NT2/D1 (cell line): ENCODE data around the gene PLD4.
"Not testable (repeated sequence)": the region's sequence is repeated elsewhere in the genome, so short reads cannot be mapped to it uniquely, and the experiment has no call there.

ENCODE experiments used
- DNase-seq: peaks from one replicate; pipeline ENCODE4 v3.0.0-alpha.2; 2011; ENCODE audit warnings: low read depth, low spot score
- H3K27me3 ChIP-seq: 2 replicates; pipeline ENCODE4 v1.6.0; 2011; ENCODE audit warnings: mild to moderate bottlenecking; ENCODE audit not compliant: insufficient read length, insufficient read depth
- H3K36me3 ChIP-seq: 2 replicates; pipeline ENCODE4 v1.6.1; 2011; ENCODE audit warnings: mild to moderate bottlenecking, low read length, mixed read lengths; ENCODE audit not compliant: insufficient read depth, insufficient read length
- H3K4me1 ChIP-seq: 2 replicates; pipeline ENCODE4 v1.5.1; 2011; ENCODE audit not compliant: insufficient read depth, insufficient read length
- H3K4me3 ChIP-seq: 2 replicates; pipeline ENCODE4 v1.5.1; 2011; ENCODE audit warnings: low read depth; ENCODE audit not compliant: insufficient read length
- H3K9ac ChIP-seq: 2 replicates; pipeline ENCODE4 v1.6.0; 2011; ENCODE audit warnings: low read depth; ENCODE audit not compliant: insufficient read length
- H3K9me3 ChIP-seq: 2 replicates; pipeline ENCODE4 v1.5.1; 2011; ENCODE audit warnings: mild to moderate bottlenecking, low read length; ENCODE audit not compliant: insufficient read depth
- SUZ12 ChIP-seq: IDR thresholded peaks from 2 replicates; pipeline ENCODE4 v1.6.1; 2011; ENCODE audit not compliant: insufficient read length, insufficient read depth; ENCODE audit errors: extremely low read depth
- YY1 ChIP-seq: IDR thresholded peaks from 2 replicates; pipeline ENCODE4 v1.6.1; 2011; ENCODE audit not compliant: insufficient read length, insufficient read depth
- ZNF274 ChIP-seq: IDR thresholded peaks from 2 replicates; pipeline ENCODE4 v1.6.1; 2011; ENCODE audit warnings: mild to moderate bottlenecking, low read depth, low read length

PLD4 gene

DNA sequence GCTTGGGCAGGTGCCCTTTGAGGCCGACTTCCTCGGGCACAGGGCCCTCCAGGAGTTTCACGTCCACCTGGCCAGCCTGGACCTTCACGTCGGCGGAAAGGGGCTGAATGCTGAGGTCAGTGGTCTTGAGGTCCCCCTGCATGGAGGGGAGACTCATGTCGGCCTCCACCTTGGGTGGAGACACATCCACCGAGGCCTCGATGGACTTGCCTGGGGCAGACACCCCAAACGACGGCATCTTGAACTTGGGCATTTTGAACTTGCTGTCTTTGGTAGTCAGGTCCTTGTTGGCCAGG, 24.0 kb downstream of the PLD4 start:
- Histone ChIP-seq H3K9ac (no peak overlapping the region), H3K4me3 (no peak overlapping the region), H3K4me1 (no peaks in the 10 kb centered on the region), H3K27me3 (no peaks in the 10 kb centered on the region), H3K9me3 (no peaks in the 10 kb centered on the region), H3K36me3 (peaks cover 8% of the 10 kb centered on the region)
- no peak for DNase-seq
- TF ChIP-seq YY1 (no peak), SUZ12 (no peak)

DNA sequence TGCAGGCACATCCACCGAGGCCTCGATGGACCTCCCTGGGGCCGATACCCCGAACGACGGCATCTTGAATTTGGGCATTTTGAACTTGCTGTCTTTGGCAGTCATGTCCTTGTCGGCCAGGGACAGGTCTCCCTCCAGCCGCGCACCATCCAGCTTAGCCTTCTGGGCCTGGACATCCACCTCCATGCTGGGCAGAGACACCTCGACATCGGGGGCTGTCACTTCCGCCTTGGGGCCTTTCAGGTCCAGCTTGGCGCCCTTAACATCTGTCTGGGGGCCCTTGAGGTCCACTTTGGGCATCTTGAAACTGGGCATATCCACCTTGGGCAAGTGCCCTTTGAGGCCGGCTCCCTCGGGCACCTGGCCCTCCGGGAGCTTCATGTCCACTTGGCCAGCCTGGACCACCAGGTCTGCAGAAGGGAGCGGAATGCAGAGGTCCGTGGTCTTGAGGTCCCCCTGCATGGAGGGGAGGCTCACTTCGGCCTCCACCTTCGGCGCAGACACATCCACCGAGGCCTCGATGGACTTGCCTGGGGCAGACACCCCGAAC, 24.8 kb downstream of the PLD4 start:
- H3K4me3 ChIP-seq, H3K4me1 ChIP-seq, H3K27me3 ChIP-seq, H3K9me3 ChIP-seq, H3K9ac ChIP-seq, DNase-seq: not testable (repeated sequence)
- H3K36me3 ChIP-seq = peaks cover 13% of the 10 kb centered on the region

GRCh38 chr14:104950021-104950420, 25.3 kb downstream of the PLD4 start:
- no peaks in the 10 kb centered on the region for H3K9me3 ChIP-seq
- H3K4me1 ChIP-seq = no peaks in the 10 kb centered on the region
- no peaks in the 10 kb centered on the region for H3K27me3 ChIP-seq
- H3K9ac ChIP-seq = no peak overlapping the region
- TF ChIP-seq YY1 (no peak), ZNF274 (no peak), SUZ12 (no peak)
- no peak for DNase-seq
- peaks cover 19% of the 10 kb centered on the region for H3K36me3 ChIP-seq
- H3K4me3 ChIP-seq = no peak overlapping the region

DNA sequence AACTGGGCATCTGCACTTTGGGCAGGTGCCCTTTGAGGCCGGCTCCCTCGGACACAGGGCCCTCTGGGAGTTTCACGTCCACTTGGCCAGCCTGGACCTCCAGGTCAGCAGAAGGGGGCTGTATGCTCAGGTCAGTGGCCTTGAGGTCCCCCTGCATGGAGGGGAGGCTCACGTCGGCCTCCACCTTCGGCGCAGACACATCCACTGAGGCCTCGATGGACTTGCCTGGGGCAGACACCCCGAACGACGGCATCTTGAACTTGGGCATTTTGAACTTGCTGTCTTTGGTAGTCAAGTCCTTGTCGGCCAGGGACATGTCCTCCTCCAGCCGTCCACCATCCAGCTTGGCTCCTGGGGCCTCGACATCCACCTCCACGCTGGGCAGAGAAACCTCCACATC, 26.0 kb downstream of the PLD4 start:
- not testable (repeated sequence) for DNase-seq, H3K4me3 ChIP-seq, H3K27me3 ChIP-seq, H3K9ac ChIP-seq, H3K4me1 ChIP-seq, H3K9me3 ChIP-seq
- peaks cover 26% of the 10 kb centered on the region for H3K36me3 ChIP-seq

DNA sequence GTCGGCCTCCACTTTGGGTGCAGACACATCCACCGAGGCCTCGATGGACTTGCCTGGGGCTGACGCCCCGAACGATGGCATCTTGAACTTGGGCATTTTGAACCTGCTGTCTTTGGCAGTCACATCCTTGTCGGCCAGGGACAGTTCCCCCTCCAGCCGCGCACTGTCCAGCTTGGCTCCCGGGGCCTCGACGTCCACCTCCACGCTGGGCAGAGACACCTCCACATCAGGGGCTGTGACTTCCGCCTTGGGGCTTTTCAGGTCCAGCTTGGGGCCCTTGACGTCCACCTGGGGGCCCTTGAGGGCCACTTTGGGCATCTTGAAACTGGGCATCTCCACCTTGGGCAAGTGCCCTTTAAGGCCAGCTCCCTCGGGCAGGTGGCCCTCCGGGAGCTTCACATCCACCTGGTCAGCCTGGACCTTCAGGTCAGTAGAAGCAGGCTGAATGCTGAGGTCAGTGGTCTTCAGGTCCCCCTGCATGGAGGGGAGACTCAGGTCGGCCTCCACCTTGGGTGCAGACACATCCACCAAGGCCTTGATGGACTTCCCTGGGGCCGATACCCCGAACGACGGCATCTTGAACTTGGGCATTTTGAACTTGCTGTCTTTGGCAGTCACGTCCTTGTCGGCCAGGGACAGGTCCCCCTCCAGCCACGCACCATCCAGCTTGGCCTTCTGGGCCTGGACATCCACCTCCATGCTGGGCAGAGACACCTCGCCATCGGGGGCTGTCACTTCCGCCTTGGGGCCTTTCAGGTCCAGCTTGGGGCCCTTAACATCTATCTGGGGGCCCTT, 27.4 kb downstream of the PLD4 start:
- H3K27me3 ChIP-seq, H3K4me1 ChIP-seq, H3K4me3 ChIP-seq, H3K9ac ChIP-seq, H3K9me3 ChIP-seq, DNase-seq: not testable (repeated sequence)
- H3K36me3 ChIP-seq = peaks cover 39% of the 10 kb centered on the region

DNA sequence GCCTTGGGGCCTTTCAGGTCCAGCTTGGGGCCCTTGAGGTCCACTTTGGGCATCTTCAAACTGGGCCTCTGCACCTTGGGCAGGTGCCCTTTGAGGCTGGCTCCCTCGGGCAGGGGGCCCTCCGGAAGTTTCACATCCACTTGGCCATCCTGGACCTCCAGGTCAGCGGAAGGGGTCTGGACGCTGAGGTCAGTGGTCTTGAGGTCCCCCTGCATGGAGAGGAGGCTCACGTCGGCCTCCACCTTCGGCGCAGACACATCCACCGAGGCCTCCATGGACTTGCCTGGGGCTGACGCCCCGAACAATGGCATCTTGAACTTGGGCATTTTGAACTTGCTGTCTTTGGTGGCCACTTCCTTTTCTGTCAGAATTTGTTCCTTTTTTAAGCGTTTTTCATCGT, 28.4 kb downstream of the PLD4 start:
- no peak overlapping the region for H3K4me3 ChIP-seq
- peaks cover 44% of the 10 kb centered on the region for H3K36me3 ChIP-seq
- no peaks in the 10 kb centered on the region for H3K4me1 ChIP-seq
- no peak for DNase-seq
- H3K9ac ChIP-seq = no peak overlapping the region
- TF ChIP-seq YY1 (no peak), SUZ12 (no peak), ZNF274 (no peak)
- H3K9me3 ChIP-seq = no peaks in the 10 kb centered on the region
- H3K27me3 ChIP-seq = no peaks in the 10 kb centered on the region

GRCh38 chr14:104953896-104954656, 29.4 kb downstream of the PLD4 start:
- H3K4me3 ChIP-seq = no peak overlapping the region
- H3K4me1 ChIP-seq = no peaks in the 10 kb centered on the region
- DNase-seq = no peak
- H3K36me3 ChIP-seq = peaks cover 44% of the 10 kb centered on the region
- no peaks in the 10 kb centered on the region for H3K27me3 ChIP-seq
- no peak for TF ChIP-seq SUZ12
- no peak for TF ChIP-seq ZNF274
- no peak for TF ChIP-seq YY1
- H3K9ac ChIP-seq = no peak overlapping the region
- no peaks in the 10 kb centered on the region for H3K9me3 ChIP-seq
